ENCODE measurements around the gene PKMYT1. TPM values are rescaled to one million over a fixed set of nuclear protein-coding genes. Genes with fewer than 3 reads are reported as not detected.
"Not testable (repeated sequence)": the region's sequence is repeated elsewhere in the genome, so short reads cannot be mapped to it uniquely, and the experiment has no call there.

PKMYT1 gene
- total RNA-seq, 4 donors from 2014 or later = 0.60 to 1.6 (median 1.1) TPM

DNA sequence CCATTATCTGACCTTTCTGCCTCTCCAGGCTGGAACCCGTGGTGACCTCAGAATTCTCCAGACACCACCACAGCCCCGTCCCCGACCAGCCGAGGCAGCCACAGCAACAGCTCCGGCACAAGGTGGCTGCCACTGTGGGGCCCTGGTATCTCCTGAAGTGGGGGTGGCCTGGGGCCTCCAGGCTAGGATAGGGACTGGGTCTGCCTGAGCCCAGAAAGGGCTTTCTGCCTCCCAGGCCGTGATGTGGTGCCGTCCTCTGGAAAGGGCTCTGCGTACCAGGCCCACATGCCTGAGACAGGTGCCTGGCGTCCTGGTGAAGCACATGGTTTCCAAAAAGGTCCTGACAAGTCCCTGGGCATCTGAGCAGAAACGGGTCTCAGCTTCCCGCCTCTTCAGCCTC lies 51.5 kb downstream of the PKMYT1 start:
- 76 to 82% methylated on average over 6 to 10 of the region's 11 CpGs for WGBS, 2 donors
- no peaks in the 10 kb centered on the region for H3K9me3 ChIP-seq
- H3K4me1 ChIP-seq = peaks cover 0 to 26% (median 6%) of the 10 kb centered on the region in 4 donors
- H3K27ac ChIP-seq = no peak overlapping the region
- TF ChIP-seq EP300 (IDR thresholded peaks at IDR 0.05) (no peak), POLR2A (IDR thresholded peaks at IDR 0.05) (no peak)
- TF ChIP-seq, protein P1, sequence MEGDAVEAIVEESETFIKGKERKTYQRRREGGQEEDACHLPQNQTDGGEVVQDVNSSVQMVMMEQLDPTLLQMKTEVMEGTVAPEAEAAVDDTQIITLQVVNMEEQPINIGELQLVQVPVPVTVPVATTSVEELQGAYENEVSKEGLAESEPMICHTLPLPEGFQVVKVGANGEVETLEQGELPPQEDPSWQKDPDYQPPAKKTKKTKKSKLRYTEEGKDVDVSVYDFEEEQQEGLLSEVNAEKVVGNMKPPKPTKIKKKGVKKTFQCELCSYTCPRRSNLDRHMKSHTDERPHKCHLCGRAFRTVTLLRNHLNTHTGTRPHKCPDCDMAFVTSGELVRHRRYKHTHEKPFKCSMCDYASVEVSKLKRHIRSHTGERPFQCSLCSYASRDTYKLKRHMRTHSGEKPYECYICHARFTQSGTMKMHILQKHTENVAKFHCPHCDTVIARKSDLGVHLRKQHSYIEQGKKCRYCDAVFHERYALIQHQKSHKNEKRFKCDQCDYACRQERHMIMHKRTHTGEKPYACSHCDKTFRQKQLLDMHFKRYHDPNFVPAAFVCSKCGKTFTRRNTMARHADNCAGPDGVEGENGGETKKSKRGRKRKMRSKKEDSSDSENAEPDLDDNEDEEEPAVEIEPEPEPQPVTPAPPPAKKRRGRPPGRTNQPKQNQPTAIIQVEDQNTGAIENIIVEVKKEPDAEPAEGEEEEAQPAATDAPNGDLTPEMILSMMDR (IDR thresholded peaks at IDR 0.05) = no peak
- H3K27me3 ChIP-seq = no peaks in the 10 kb centered on the region
- no peak overlapping the region for H3K4me3 ChIP-seq
- H3K36me3 ChIP-seq = peaks cover 0 to 51% (median 9%) of the 10 kb centered on the region in 3 donors
- no peak for DNase-seq (ENCODE audit: low spot score in 2 of 2)

DNA sequence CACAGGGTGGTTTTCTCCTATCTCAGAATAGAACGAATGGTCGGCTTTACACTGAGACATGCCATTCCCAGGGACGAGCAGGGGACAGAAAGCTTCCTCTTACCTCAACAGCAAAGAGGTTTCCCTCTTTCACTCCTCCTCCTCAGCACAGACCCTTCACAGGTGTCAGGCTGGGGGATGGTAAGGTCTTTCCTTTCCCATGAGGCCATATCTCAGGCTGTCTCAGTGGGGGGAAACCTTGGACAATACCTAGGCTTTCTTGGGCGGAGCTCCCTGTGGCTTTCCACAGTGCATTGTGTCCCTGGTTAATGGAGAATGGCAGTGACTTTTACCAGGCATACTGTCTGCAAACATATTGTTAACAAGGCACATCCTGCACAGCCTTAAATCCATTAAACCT lies 52.1 kb downstream of the PKMYT1 start:
- Histone ChIP-seq H3K4me1 (peaks cover 0 to 26% (median 6%) of the 10 kb centered on the region in 4 donors), H3K36me3 (peaks cover 0 to 47% (median 4%) of the 10 kb centered on the region in 3 donors)
- H3K4me3 ChIP-seq; H3K9me3 ChIP-seq; H3K27ac ChIP-seq; H3K27me3 ChIP-seq; DNase-seq (ENCODE audit: low spot score in 2 of 2): not testable (repeated sequence)
- 75 to 81% methylated on average over 4 of the region's 4 CpGs for WGBS, 2 donors

DNA sequence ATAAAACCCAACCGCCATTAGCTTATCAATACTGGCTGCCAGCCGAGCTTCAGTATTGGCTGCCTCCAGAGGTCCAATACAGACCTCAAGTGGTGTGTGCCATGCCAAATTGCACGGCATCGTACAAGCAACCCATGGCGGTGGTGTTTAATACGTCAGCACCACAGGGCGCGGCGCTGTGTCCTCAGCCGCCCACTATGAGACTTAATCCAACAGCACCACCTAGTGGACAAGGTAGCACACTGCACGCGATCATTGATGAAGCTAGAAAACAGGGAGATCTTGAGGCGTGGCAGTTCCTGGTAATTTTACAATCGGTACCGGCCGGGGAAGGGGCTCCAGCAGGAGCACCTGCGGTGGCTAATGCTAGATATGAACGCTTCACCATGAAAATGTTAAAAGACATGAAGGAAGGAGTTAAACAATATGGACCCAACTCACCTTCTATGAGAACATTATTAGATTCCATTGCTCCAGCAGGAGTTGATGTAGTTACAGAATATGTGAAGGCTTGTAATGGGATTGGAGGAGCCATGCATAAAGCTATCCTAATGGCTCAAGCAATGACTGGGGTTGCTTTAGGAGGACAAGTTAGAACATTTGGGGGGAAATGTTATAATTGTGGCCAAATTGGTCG lies 53.1 kb downstream of the PKMYT1 start:
- WGBS, 2 donors = 6 to 10% methylated on average over 19 of the region's 19 CpGs
- Histone ChIP-seq H3K27ac (peak overlapping the region in 2 of 4 donors; percentile 8 to 75), H3K4me3 (peak overlapping the region in 2 of 4 donors; percentile 10 to 23)

DNA sequence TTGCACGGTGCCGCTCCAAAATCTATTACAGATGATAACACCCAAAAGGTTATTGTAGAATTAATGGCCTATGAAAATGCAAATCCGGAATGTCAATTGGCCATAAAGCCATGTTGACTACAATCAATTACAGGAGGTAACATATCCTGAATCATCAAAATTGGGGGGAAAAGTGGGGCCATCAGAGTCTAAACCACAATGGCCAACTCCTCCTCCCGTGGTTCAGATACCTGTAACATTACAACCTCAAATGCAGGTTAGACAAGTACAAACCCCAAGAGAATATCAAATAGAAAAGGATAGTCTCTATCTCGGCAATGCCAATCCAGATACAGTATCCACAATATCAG lies 53.6 kb downstream of the PKMYT1 start:
- peak overlapping the region in 2 of 4 donors; percentile 10 to 23 for H3K4me3 ChIP-seq
- WGBS, 2 donors = 74 to 79% methylated on average over 5 of the region's 5 CpGs

More for the DNA sequence above, 53.1 kb downstream of the PKMYT1 start:
- Histone ChIP-seq H3K27me3 (no peaks in the 10 kb centered on the region), H3K4me1 (peaks cover 0 to 26% (median 6%) of the 10 kb centered on the region in 4 donors), H3K9me3 (no peaks in the 10 kb centered on the region), H3K36me3 (peaks cover 0 to 48% (median 0%) of the 10 kb centered on the region in 3 donors)
- DNase-seq (ENCODE audit: low spot score in 2 of 2) = peak; percentile 87 to 95
- TF ChIP-seq, protein P1 (IDR thresholded peaks at IDR 0.05) = peak; percentile 93 to 97 (median 95)
- no peak for TF ChIP-seq POLR2A (IDR thresholded peaks at IDR 0.05)
- TF ChIP-seq EP300 (IDR thresholded peaks at IDR 0.05) = peak in 1 of 2 donors; percentile 32

DNA sequence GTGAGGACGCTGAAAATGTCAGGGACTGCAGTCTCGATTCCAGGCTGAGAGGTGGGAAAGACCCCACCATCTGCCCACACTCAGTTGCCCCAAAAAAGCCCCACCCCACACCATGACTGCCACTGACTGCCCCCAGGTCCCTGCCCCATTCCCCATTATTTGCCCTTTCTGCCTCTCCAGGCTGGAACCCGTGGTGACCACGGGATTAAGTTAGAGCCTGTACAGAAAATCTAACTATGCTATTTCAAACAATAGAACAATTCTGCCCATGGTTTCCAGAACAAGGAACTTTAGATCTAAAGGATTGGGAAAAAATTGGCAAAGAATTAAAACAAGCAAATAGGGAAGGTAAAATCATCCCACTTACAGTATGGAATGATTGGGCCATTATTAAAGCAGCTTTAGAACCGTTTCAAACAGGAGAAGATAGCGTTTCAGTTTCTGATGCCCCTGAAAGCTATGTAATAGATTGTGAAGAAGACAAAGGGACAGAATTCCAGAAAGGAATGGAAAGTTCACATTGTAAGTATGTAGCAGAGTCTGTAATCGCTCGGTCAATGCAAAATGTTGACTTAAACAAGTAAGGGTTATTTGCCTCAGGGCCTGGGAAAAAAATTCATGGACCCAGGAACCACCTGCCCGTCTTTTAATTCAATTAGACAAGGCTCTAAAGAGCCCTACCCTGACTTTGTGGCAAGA lies 54.1 kb downstream of the PKMYT1 start:
- peak overlapping the region in 2 of 4 donors; percentile 50 to 75 for H3K27ac ChIP-seq
- H3K4me3 ChIP-seq = no peak overlapping the region
- peaks cover 0 to 26% (median 6%) of the 10 kb centered on the region in 4 donors for H3K4me1 ChIP-seq
- no peak for TF ChIP-seq POLR2A (IDR thresholded peaks at IDR 0.05)
- TF ChIP-seq, protein P1 (IDR thresholded peaks at IDR 0.05) = no peak
- no peak for TF ChIP-seq EP300 (IDR thresholded peaks at IDR 0.05)
- no peaks in the 10 kb centered on the region for H3K27me3 ChIP-seq
- peaks cover 0 to 50% (median 0%) of the 10 kb centered on the region in 3 donors for H3K36me3 ChIP-seq
- WGBS, 2 donors = 42 to 51% methylated on average over 9 of the region's 9 CpGs
- no peaks in the 10 kb centered on the region for H3K9me3 ChIP-seq
- DNase-seq (ENCODE audit: low spot score in 2 of 2) = no peak

More for the DNA sequence above, 53.6 kb downstream of the PKMYT1 start:
- Histone ChIP-seq H3K4me1 (peaks cover 0 to 26% (median 6%) of the 10 kb centered on the region in 4 donors), H3K9me3 (no peaks in the 10 kb centered on the region), H3K36me3 (peaks cover 0 to 51% (median 0%) of the 10 kb centered on the region in 3 donors), H3K27me3 (no peaks in the 10 kb centered on the region), H3K27ac (peak overlapping the region in 2 of 4 donors; percentile 8 to 75)
- no peak for DNase-seq (ENCODE audit: low spot score in 2 of 2)
- TF ChIP-seq POLR2A (IDR thresholded peaks at IDR 0.05) (no peak), EP300 (IDR thresholded peaks at IDR 0.05) (no peak)
- TF ChIP-seq, protein P1 (IDR thresholded peaks at IDR 0.05) = no peak
